Measurements from ENCODE around the gene EML6.
"Not testable (repeated sequence)": the region's sequence is repeated elsewhere in the genome, so short reads cannot be mapped to it uniquely, and the experiment has no call there.

Gene EML6

DNA sequence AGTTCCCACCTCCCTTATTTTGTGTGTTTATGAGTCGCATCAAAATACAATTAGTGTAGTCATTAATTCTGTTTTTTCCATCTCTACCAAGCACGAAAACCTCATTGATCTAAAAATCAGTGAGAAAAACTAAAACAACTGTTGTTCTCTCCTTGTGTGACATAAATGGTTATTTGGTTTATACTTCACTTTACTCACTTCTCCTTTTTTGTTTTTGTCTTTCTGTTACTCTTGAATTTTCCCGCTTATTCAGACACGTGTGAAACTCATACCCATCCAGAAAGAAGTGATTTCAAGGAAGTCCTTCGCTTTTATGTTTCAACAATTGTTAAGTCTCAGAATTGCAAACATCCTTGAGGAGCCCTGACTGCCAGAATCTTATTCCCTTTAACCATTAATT is 121.6 kb downstream of the EML6 start:
- DNase-seq (ENCODE audit: low read depth in 2 of 2) = no peak

GRCh38 chr2:54845514-54845913 is 122.1 kb downstream of the EML6 start:
- no peak for DNase-seq (ENCODE audit: low read depth in 2 of 2)

DNA sequence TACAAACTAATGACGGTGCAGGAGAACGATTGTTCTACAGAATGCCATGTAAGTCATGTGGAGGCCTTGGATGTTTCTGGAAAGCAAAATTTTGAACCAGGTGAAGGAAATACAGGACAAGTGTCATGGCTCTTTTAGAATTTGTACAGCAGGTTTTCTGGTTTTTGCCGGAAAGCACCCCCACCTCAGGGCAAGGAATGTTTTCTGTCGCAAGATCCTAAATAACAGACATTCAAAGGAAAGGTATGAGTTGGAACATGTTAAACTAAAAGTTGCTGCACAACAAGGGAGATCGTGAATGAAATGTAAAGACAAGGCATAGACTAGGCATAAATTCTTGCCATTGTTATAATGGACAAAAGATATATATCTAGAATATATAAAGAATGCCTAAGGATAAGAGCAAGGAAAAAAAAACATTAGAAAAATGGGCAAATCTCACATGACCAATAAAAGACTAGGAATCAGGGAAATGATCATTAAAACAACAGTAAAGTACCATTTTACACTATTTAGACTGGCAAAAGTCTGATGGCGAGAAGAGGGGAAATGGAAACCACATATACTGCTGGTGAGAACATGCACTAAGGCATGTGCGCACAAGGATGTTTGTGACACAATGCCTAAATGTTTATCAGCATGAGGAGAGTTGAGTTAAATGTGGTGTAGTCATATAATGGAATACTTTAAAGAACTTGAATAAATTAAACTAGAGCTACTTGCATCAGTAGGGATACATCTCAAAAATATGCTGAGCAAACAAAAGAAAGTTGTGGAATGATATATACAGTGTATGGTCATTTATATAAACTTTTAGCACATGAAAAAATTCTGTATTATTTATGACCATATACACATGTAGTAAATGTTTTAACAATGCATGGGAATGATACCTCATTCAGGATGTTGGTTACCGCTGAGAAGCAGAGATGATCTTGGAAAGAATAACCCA is 127.0 kb downstream of the EML6 start:
- no peak for DNase-seq (ENCODE audit: low read depth in 2 of 2)

GRCh38 chr2:54853616-54854310 is 130.3 kb downstream of the EML6 start:
- DNase-seq (ENCODE audit: low read depth in 2 of 2) = no peak

GRCh38 chr2:54855434-54855833 is 132.0 kb downstream of the EML6 start:
- no peak for DNase-seq (ENCODE audit: low read depth in 2 of 2)

DNA sequence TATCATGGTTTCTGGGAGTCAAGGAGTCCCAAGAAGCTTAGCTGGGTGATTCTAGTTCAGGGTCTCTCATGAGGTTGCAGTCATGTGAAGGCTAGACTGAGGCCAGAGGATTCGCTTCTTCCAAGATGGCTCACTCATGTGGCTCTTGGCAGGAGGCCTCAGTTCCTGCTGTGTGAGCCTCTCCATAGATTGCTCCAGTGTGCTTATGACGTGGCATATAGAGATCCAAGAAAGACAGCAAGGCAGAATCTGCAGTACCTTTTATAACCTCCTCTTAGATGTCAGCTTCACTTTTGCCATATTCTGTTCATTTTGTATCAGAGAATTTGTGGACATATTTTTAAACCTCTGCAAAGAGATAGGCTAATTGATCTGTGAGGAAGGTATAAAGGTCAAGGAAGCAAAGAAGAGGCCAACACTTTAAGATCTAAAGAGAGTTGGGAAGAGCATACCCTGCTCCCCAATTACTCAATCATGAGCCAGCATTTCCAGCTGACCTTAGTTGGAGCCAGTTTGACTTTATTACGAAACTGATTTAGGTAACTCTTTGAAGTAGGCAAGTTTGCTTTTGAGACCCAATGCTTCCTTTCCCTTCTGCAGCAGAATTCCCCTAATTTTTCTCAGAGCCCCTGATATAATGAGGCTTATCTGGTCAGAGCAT is 134.7 kb downstream of the EML6 start:
- DNase-seq (ENCODE audit: low read depth in 2 of 2) = no peak

DNA sequence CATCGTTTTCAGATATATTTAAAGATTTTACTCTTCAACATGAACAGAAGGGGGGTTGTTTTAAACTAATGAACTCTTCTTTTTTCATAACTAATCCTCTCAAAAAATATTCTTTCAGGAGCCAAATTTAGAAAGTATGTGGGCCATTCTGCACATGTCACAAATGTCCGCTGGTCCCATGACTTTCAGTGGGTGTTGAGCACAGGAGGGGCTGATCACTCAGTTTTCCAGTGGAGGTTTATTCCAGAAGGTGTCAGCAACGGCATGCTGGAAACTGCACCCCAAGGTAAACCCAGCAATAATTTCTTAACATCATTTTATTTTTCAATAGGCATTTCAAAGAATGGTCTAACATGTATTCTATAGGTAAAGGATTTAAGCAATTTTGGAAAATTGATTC is 136.0 kb downstream of the EML6 start:
- no peak for DNase-seq (ENCODE audit: low read depth in 2 of 2)

- no peak for DNase-seq (ENCODE audit: low read depth in 2 of 2)
Measured at GRCh38 chr2:54859997-54860701, 136.7 kb downstream of the EML6 start.

- no peak for DNase-seq (ENCODE audit: low read depth in 2 of 2)
Measured at GRCh38 chr2:54862229-54862628, 138.8 kb downstream of the EML6 start.

DNA sequence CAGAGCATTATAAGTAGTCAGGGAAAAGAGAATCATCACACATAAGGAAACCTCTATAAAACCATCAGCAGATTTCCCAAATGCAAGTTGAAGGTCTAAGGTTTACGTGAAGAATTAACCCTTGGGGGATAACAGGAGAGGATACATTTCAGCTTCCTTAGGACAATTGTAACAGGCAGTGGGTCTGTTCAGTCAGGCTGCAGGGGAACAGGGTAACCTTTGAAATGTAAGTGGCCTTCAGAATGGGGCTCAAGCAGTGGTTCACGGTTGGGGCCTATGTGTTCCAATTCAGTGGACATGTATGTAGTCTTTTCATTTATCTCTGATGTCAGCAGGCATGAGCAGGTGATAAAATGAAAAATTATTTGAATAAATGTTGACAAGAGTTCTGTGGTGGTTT is 139.3 kb downstream of the EML6 start:
- no peak for DNase-seq (ENCODE audit: low read depth in 2 of 2)

GRCh38 chr2:54863660-54864059 is 140.2 kb downstream of the EML6 start:
- no peak for DNase-seq (ENCODE audit: low read depth in 2 of 2)

DNA sequence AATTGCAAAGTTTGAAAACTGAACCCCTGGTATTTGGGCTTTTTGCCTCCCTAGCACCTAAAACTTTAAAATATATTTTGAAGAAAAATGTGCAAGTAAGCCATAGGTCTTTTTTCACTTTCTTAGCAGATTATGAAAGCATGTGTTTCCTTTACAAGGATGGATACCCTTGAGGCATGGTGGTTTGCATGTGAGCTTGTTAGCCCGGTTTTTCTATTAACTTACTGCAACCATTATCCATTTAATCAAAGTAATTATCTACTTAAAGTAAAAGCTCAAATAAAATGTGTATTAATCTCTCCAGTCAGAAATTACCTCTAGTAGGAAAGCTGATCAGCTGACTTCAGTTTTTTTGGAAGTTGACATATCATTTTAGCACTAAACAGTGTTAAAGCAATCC is 140.6 kb downstream of the EML6 start:
- no peak for DNase-seq (ENCODE audit: low read depth in 2 of 2)

DNA sequence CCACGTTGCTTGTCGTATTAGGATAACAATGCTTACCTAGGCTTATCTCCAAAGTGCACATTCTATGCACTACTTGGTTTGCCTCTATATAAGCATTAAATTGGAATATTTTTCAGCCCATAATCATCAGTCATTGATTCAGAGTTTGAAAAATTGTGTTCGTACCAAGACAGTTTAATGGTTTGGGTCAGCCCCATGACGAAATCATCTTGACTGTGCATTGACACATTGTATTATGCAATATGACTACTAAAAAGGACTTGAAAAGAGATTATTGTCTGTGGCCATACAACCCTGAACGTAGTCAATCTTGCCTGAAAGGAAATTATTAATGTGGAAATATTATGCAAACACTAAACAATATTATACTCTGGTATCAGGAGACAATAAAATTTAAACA is 141.3 kb downstream of the EML6 start:
- DNase-seq (ENCODE audit: low read depth in 2 of 2) = no peak

DNA sequence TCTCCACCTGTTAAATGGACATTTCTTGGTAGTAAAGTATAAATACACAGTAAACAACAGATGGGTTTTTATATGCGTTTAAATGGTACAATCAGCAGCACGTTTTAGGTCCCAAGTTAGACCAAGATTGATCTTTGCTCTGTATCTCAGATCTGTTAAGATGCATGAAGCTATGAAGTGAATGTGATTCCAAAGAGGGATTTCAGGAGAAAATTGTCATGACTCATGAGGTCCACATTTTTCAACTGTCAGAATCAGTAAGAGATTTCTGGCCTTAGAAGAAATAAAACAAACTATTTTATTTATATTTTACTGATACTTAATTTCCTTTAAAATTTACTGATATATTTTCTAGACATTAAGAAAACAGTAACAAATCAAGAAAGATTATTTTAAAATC is 142.7 kb downstream of the EML6 start:
- no peak for DNase-seq (ENCODE audit: low read depth in 2 of 2)

DNA sequence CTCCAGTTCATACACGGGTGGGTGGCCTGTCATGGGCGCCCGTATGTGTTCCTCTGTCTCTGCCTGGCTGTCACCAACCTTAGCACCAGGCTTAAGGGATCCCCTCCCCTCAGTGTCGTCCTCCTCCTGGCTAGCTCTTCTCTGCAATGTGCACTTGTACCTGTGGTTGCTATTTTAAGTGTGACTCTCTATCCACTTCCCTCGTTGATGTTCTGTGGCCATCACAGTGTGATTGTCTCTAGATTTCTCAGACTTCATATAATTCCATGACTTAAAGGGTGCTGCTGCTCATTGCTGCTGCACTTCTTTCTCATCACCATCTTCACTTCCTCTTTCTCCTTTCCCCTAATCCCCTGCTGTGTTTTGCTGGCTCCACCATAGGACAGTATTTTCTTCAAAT is 143.4 kb downstream of the EML6 start:
- no peak for DNase-seq (ENCODE audit: low read depth in 2 of 2)

- DNase-seq (ENCODE audit: low read depth in 2 of 2) = no peak
Measured at GRCh38 chr2:54867457-54867856, 144.0 kb downstream of the EML6 start.

GRCh38 chr2:54871457-54872107 is 148.1 kb downstream of the EML6 start:
- no peak for DNase-seq (ENCODE audit: low read depth in 2 of 2)

DNA sequence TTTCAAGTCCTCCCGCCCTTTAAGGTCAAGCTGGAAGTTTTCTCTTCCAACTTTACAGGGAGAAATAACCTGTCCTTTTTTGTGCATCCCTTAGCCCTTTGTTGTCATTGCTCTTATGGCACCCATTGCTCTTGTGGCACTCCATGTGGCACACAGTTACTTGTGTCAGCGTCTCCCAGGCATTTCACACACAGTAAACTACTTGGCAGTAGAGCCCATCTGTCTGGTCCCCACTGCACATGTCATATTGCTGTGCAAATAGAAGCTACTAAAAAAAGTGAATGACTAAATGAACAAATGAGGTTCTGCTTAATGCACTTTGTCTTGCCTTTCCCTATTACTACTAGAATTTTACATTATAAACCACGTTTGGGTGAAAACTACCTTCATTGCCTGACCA is 149.3 kb downstream of the EML6 start:
- no peak for DNase-seq (ENCODE audit: low read depth in 2 of 2)

GRCh38 chr2:54873236-54873635 is 149.8 kb downstream of the EML6 start:
- DNase-seq (ENCODE audit: low read depth in 2 of 2) = not testable (repeated sequence)

DNA sequence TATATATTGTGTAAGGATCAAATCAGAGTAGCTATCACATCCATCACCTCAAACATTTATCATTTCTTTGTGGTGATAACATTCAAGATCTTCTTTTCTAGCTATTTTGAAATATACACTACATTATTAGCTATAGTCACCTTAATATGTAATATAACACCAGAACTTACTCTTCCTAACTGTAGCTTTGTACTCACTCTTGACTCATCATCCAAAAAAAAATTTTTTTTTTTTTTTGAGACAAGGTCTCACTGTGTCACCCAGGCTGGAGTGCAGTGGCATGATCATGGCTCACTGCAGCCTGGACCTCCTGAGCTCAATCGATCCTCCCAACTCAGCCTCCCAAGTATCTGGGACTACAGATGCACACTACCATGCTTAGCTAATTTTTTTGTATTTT is 153.3 kb downstream of the EML6 start:
- DNase-seq (ENCODE audit: low read depth in 2 of 2) = no peak

GRCh38 chr2:54878182-54878581 is 154.7 kb downstream of the EML6 start:
- DNase-seq (ENCODE audit: low read depth in 2 of 2) = no peak
